GM19328 (cell line): ENCODE measurements around the gene TERT.

Experiments
- ATAC-seq: cut with Tn5 transposase; IDR thresholded peaks from one replicate; pipeline ENCODE4 v1.9.1; 2021; ENCODE audit warnings: mild to moderate bottlenecking, moderate library complexity; ENCODE audit not compliant: unreplicated experiment

The TERT gene

DNA sequence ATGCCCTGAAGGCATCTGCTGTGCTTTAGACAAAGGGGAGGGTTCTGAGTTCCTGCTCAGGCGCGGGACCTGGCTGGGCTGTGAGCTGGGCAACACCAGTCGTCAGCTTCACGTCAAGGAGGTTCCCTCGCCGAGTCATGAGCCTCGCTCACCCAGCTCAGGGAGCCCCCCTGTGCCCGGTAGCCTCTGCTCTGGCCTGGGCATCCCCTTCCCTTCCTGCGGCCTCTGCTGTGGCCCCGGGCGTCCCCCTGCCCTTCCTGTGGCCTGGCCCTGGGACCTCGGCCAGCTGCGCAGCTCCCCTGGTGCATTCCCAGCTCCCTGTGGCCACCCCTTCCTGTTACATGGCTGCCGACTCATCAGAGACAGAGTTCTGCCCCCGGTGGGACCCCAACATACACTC is 29.8 kb downstream of the TERT start:
- no peak for ATAC-seq

DNA sequence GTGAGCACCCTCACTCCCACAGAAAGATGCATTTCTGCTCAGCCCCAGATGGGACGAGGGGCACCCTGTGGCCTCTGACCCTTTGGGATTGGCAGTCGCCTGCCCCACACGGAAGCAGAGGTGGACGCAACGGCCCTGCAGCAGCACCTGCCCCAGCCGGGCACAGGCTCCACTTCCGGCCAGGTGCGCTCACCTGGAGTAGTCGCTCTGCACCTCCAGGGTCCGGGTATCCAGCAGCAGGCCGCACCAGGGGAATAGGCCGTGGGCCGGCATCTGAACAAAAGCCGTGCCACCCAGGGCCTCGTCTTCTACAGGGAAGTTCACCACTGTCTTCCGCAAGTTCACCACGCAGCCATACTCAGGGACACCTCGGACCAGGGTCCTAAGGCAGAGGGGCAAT is 30.7 kb downstream of the TERT start:
- ATAC-seq: no peak

DNA sequence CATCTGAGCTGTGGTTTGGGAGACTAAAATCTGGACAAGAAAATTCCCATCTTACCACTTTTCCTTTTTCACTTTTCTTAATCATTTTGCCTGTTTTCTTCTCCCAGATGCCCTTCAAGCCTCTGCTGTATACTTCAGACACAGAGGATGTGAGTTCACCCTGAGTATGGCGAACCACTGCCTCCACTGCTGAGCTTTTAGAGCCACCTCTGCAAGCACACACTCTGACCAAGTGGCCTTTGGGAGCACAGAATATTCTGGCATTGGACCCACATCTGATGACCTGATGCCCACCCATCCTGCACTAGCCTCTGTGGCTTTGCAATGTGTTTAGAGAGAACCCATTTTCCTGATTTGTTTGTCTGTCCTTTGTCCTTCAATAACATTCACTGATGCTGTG is 32.5 kb downstream of the TERT start:
- ATAC-seq: no peak

DNA sequence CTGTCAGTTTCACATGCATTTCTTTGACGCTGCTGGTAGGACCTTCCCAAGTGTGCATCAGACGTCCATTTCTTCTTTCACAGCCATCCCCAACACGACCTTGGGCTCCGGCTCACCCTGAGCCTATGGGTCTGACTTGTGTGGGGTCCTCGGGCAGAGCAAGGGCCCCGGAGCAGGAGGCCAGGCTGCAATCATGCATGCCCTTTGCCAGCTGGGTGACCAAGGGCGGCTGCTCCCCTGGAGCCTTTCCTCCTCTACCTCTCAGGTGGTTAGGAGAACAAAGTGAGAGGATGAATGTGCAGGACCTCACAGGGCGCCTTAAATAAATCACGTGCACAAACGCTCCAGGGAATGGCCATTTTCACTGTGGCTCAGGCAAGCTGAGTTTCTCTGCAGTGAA is 33.2 kb downstream of the TERT start:
- no peak for ATAC-seq

DNA sequence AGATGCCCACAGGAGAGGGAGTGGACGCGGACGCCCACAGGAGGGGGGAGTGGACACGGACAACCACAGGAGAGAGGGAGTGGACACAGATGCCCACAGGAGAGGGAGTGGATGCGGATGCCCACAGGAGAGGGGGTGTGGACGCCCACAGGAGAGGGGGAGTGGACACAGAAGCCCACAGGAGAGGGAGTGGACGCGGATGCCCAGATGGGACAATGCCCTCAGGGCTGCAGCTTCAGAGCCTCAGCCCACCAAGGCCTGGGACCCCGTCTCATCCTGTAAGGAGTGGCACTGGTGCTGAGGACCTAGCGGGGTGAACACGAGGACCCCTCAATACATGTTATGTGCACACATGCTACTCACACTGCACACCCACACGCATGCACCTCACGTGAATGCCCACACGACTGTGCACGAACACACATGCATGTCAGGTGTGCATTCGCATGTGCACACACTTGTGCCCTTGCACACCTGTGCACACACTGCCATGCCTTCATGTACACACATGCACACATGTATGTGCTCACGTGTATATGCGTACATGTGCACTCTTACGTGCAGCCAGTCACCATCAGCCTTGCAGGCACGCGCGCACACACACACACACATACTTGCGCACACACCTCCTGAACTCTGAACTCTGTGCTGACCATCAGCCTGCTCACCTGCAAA is 34.9 kb downstream of the TERT start:
- no peak for ATAC-seq

DNA sequence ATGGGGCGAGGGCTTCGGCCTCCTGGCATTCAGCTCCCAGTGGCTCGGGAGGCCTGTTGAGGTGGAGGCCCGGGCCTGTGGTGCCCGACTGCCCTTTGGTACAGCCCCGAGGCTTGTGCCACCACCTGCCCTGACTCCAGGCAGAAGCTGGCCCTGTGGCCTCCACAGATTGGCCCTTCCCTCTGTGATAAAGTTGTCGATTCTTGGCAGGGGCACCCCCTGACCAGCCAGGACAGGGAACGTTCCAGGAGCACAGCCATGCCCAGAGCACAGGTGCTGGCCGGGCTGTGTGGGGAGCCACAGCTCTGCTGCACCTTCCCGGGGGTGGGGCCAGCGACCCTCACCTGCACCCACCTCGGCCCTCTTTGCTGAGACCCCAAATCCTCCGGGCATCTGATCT is 37.0 kb downstream of the TERT start:
- no peak for ATAC-seq

DNA sequence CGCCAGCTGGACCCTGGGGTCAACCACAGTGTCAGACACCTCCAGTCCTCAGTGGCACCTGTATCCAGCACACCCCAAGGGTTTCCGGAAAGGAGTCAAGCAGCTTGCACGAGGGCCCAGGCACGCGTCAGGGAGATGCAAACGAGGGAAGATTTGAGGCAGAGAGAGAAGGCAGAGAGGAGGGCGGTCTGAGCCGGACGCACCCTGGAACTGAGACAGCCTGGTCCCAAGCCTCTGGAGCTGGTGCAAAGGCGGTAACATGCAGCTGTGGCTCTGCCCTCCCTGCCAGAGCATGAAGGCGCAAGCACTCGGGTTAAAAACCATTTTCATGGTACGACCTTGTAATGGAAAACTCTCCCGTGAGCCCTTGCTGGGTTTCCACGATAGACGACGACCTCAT is 37.5 kb downstream of the TERT start:
- ATAC-seq: no peak

DNA sequence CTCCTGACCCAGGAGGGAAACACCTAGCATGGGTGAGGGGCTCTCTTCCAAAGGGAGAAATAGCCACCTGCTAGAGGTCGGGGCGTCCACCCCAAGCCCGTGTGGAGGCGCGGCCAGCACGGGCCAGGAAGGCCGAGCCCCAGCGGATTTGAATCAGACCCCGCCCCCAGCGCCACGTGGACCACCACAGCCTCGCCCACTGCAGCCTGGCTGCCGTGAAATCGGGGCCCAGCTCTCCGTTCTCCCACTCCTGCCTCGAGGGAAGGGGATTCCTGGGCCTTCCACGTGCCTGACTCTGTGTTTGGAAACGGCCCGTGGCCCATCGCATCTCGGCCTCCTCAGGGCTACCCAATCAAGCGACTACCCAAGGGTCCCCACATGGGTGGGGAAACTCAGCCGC is 38.1 kb downstream of the TERT start:
- no peak for ATAC-seq

DNA sequence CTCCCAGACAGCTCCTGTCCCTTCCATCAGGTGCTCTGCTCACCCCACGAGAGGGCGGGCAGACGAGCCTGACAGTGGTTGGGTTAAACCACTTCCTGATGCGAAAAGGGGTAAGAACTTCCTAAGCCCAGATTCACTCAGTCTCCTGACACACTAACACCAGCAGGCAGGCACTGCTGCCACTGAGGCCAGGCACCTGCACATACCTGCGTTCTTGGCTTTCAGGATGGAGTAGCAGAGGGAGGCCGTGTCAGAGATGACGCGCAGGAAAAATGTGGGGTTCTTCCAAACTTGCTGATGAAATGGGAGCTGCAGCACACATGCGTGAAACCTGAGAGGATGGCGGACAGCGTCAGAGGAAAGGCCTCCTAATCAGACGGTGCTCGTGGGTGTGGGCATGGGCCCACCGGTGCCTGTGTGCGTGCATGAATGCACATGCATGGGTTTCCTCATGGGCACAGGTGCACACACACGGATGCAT is 39.7 kb downstream of the TERT start:
- ATAC-seq: no peak

DNA sequence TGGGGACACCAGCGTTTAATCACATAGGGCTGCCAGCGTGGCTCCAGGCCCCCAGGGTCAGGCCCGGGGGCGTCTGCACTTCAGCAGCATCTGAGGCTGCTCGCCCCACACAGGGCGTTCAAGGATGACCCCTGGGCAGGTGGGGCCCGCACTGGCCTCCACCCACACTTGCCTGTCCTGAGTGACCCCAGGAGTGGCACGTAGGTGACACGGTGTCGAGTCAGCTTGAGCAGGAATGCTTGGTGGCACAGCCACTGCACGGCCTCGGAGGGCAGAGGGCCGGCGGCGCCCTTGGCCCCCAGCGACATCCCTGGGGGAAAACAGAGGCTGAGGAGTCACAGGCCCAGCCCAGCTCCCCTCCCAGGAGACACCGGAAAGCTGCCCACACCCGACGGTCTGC is 40.7 kb downstream of the TERT start:
- ATAC-seq: no peak

DNA sequence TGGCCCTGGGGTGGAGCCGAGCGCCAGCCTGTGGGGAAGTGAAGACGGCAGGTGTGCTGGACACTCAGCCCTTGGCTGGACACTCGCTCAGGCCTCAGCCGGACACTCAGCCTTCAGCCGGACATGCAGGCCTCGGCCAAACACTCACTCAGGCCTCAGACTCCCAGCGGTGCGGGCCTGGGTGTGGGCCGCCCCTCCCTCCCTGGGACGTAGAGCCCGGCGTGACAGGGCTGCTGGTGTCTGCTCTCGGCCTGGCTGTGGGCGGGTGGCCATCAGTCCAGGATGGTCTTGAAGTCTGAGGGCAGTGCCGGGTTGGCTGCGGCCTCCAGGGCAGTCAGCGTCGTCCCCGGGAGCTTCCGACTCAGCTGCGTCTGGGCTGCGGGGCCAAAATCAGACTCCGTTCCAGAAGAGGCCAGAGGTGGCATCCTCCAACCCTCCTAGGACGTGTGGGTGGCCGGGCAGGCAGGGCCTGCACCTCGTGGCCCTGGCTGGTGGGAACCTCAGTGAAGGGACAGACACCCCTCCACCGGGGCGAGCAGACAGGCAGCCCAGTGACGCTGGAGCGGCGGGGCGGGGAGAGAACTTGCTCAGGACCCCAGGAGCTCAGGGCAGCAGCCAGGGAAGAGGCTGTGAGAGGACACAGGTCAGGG is 41.3 kb downstream of the TERT start:
- no peak for ATAC-seq

DNA sequence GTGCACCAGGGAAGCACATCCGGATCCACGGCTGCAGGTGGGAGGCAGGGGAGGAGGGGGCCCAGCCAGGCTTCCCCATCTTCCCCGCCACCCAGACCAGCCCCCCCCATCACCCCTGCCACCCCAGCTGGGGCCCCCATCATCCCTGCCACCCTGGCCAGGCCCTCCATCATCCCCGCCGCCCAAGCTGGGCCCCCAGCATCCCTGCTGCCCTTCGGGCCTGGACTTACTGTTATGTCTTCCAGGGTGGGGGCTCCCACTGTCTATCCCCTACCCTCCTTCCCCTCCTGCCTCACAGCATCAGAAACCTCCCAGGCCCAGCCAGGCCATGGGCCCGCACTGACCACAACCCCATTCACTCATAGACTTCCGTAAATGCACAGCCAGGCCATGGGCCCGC is 42.2 kb downstream of the TERT start:
- no peak for ATAC-seq

DNA sequence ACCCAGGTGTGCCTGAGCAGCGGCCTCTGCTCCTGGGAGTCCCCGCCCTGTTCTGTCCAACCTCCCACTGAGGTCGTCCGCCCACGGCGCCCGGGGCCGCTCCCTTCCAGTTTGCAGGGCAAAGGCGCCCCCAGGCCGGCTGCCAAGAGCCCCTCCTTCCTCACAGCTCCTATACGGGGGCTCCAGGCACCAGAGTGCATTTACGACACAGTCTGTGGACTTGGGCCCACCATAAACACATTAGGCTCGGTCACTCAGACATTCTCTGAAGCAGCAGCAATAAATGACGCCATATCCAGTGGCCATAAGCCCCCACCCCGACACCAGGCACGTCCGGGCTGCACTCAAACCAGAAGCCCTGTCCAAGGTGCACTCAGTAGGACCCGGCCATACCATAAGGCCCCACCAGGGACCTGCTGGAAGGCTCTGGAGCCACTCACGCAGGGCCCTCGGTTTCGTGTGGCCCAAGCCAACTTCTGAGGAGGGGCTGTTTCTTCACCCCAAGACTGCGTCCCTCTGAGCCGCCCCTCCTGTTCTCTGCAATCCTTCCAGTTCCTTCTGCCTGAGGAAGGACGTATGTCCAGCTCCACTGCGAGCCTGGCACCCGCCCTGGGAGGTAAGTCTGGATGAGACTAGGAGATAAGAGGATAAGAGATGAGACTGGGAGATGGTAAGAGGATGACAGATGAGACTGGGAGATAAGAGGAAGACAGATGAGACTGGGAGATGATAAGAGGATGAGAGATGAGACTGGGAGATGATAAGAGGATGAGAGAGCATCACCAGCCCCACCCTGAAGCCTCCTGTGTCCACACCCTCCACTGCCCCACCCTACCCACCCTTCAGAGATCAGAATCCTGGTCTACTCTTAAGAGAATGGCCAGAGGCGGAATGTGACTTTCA is 42.9 kb downstream of the TERT start:
- no peak for ATAC-seq

DNA sequence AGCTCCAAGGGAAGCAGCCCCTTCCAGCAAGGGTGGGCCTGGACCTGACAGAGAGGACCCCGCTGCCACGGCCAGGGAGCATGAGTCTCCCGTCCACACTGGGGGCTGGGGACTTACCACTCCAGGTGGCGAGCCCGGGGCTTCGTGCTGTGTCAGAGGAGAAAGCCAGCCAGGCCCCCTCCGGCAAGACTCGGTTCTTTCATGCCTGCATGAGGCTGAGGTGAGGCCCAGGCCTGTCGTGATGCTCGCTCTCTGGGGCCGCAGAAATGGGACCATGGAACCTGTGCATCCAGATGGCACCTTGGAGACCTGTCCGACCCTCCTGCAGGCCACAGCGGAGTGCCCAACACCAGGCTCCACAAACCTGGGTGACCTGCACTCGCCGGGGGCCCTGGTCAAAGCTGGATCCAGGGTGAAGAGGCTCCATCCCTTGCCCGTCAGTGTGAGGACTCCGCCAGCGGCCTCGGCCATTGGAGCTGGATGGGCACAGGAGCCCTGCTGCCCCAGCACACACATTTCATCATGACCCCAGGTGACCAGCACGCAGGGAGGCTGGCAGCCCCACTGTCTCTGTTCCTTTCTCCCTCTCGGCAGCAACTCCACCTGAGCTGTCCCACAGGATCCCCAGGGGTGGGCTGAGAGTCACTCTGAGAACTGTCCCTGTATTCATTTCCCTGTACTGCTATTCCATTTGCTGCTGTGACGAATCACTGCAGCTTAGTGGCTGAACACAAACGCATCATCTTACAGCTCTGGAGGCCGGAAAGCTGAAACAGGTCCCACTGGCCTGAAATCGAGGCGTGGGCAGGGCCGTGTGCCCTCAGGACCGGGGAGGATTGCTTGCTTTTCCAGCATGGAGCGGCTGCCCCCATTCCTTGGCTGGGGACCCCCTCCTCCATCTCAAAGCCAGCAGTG is 45.2 kb downstream of the TERT start:
- no peak for ATAC-seq

DNA sequence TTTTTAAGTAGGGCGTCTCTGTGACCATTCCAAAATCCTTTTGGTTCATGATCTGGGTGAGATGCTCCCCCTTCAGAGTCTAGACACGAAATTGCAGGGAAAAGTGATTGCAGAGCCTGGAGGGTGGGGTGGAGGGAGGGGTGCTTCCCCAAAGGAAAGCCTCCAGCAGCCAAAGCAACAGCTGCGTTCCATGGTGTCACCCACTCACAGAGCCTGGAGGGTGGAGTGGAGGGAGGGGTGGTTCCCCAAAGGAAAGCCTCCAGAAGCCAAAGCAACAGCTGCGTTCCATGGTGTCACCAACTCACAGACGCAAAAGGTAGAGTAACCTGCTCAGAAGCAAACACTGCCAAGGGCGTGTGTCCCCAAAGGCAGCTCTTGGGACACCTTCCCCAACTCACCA is 47.1 kb downstream of the TERT start:
- no peak for ATAC-seq

DNA sequence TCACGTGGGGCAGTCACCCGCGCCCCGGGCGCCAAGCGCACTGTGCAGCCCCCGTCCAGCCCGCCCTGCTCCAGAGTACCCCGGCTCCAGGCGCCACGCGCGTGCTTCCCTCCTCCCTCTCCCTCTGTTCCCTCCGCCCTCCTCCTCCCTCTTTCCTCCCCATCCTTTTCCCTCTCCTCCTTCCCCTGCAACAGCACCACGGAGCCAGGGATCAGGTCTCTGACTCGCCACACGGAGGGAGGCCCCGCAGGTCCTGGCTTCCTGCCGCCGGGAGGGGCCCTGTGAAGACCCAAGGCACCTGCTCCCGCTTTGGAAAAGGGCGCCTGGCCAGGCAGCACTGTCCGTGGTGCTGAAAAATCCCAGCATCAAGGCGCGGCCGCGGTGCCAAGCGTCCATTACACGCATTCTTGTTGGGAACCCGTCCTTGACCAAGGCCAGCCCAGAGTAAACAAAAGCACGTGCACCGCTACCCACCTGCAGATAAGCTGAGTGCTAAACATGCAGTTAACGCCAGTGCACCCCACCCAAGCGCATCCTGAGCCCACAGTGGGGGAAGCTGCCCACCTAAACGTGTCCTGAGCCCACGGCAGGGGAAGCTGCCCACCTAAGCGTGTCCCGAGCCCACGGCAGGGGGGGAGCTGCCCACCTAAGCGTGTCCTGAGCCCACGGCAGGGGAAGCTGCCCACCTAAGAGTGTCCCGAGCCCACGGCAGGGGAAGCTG is 48.0 kb downstream of the TERT start:
- ATAC-seq: no peak

DNA sequence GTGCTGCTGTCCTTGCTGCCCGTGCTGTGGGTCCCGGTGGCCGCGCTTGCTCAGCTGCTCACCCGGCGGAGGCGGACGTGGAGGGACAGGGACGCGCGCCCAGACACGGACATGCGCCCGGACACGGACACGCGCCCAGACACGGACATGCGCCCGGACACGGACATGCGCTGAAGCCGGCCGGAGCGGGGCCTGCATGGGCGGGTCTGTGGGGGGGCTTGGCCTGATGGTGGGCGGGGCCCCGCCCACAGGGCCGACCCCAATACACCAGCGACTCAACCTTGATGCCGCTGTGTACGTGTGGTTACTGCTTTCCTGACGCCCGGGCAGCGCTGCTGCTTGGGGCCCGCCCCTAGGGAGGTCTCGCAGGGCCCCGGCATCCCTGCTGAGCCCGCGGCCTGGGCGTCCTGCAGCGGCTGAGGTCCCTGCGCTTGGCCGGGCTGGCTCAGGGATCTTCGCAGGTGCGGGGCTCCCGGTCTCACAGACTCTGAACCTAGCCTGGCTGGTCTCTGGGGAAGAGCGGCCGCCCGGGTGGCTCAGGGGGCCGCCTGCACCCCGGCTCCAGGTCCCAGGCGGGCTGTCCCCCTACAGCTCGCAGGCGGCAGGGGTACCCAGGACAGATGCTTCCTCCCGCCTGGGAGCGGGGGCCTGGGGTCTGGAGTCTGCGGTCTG is 48.8 kb downstream of the TERT start:
- ATAC-seq: no peak

DNA sequence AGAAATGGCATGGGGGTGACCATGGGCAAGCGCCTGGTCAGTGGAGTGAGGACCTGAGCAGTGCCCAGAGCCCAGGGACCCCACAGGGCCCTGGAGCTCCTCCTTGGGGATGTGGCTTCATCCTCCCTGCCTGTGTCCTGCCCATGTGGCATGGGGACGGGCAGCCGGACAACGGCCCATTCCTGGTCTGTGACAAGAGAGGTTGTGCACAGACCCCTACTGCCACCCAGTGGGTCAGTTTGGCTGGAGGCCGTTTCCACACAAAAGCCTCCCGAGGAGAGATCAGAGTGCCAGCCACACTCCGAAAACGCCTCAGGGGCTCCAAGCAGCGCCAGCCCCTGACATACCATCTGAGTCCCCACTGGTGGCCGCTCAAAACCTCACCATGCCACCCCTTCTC is 49.9 kb downstream of the TERT start:
- ATAC-seq: no peak

DNA sequence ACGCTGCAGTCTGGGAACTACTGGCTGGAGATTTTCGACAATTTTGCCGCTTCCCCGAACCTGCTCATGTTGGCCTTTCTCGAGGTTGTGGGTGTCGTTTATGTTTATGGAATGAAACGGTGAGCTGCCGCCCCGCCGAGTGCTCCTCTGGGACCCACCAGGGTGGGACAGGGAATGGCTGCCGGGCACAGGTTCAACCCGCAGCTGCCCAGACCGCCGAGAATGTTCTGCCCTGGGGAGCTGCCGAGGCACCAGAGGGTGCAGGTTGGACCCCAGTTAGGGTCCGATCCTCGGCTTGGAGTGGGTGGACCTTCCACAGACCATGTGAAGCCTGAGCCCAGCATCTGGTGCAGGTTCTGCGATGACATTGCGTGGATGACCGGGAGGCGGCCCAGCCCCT is 50.6 kb downstream of the TERT start:
- no peak for ATAC-seq
